GM19240 (cell line): ENCODE measurements around the gene WHRN.

ENCODE experiments used
- DNase-seq: peaks from one replicate; pipeline ENCODE4 v3.0.0; 2011; ENCODE audit warnings: low spot score; ENCODE audit not compliant: insufficient read length

Gene WHRN

GRCh38 chr9:114515528-114515927, 10.3 kb upstream of the WHRN start:
- DNase-seq: no peak

- DNase-seq: no peak
These were observed 8.6 kb upstream of the WHRN start for GRCh38 chr9:114513959-114514267.

- DNase-seq: no peak
These were observed 8.0 kb upstream of the WHRN start for GRCh38 chr9:114513055-114513958.

- DNase-seq: no peak
These were observed 7.0 kb upstream of the WHRN start for GRCh38 chr9:114511978-114512874.

GRCh38 chr9:114507726-114508125, 2.5 kb upstream of the WHRN start:
- DNase-seq: no peak

GRCh38 chr9:114506082-114506390, 763 bp upstream of the WHRN start:
- no peak for DNase-seq

GRCh38 chr9:114504341-114505186, 709 bp downstream of the WHRN start:
- DNase-seq: no peak

- no peak for DNase-seq
These were observed 1.5 kb downstream of the WHRN start for GRCh38 chr9:114503522-114504340.

GRCh38 chr9:114503009-114503408, 2.3 kb downstream of the WHRN start:
- no peak for DNase-seq

GRCh38 chr9:114501796-114502682, 3.2 kb downstream of the WHRN start:
- no peak for DNase-seq

GRCh38 chr9:114500697-114501292, 4.5 kb downstream of the WHRN start:
- DNase-seq: no peak

- DNase-seq: no peak
These were observed 5.2 kb downstream of the WHRN start for GRCh38 chr9:114499941-114500696.

- no peak for DNase-seq
These were observed 5.7 kb downstream of the WHRN start for GRCh38 chr9:114499528-114499927.

- DNase-seq: no peak
These were observed 7.4 kb downstream of the WHRN start for GRCh38 chr9:114497727-114498382.

GRCh38 chr9:114497236-114497635, 8.0 kb downstream of the WHRN start:
- DNase-seq: no peak

GRCh38 chr9:114496011-114496410, 9.3 kb downstream of the WHRN start:
- no peak for DNase-seq

- DNase-seq: no peak
These were observed 10.3 kb downstream of the WHRN start for GRCh38 chr9:114494776-114495569.
